ENCODE measurements around the gene MYH7. TPM values are rescaled to one million over a fixed set of nuclear protein-coding genes. Genes with fewer than 3 reads are reported as not detected.
"Not testable (repeated sequence)": the region's sequence is repeated elsewhere in the genome, so short reads cannot be mapped to it uniquely, and the experiment has no call there.

MYH7 gene
- total RNA-seq, 1 donor from 2014 or later, result 0.12 TPM

- no peaks in the 10 kb centered on the region for H3K4me1 ChIP-seq
- no peak for TF ChIP-seq CTCF (IDR thresholded peaks at IDR 0.05)
- ATAC-seq (no peak), DNase-seq (no peak)
- H3K27me3 ChIP-seq, result no peaks in the 10 kb centered on the region
- intact Hi-C loops (cut with DNase I), result no loop called here
- H3K27ac ChIP-seq, result no peak overlapping the region
- no peak overlapping the region for H3K4me3 ChIP-seq
- no peaks in the 10 kb centered on the region for H3K36me3 ChIP-seq
- H3K9me3 ChIP-seq, result no peaks in the 10 kb centered on the region
Measured at GRCh38 chr14:23396781-23397407, 38.6 kb downstream of the MYH7 start.

- ATAC-seq (no peak), DNase-seq (no peak)
- intact Hi-C loops (cut with DNase I), result no loop called here
- H3K27me3 ChIP-seq, result no peaks in the 10 kb centered on the region
- no peaks in the 10 kb centered on the region for H3K36me3 ChIP-seq
- H3K4me3 ChIP-seq, result no peak overlapping the region
- no peaks in the 10 kb centered on the region for H3K4me1 ChIP-seq
- TF ChIP-seq CTCF (IDR thresholded peaks at IDR 0.05), result no peak
- H3K27ac ChIP-seq, result no peak overlapping the region
- H3K9me3 ChIP-seq, result no peaks in the 10 kb centered on the region
Measured at GRCh38 chr14:23396126-23396525, 39.3 kb downstream of the MYH7 start.

- H3K4me3 ChIP-seq, result no peak overlapping the region
- DNase-seq (no peak), ATAC-seq (no peak)
- TF ChIP-seq CTCF (IDR thresholded peaks at IDR 0.05), result no peak
- H3K36me3 ChIP-seq, result no peaks in the 10 kb centered on the region
- H3K27me3 ChIP-seq, result no peaks in the 10 kb centered on the region
- intact Hi-C loops (cut with DNase I), result no loop called here
- H3K9me3 ChIP-seq, result no peaks in the 10 kb centered on the region
- no peaks in the 10 kb centered on the region for H3K4me1 ChIP-seq
- no peak overlapping the region for H3K27ac ChIP-seq
Measured at GRCh38 chr14:23392613-23393012, 42.8 kb downstream of the MYH7 start.

- H3K4me3 ChIP-seq; H3K4me1 ChIP-seq; ATAC-seq; H3K27me3 ChIP-seq; H3K27ac ChIP-seq; H3K36me3 ChIP-seq; intact Hi-C loops (cut with DNase I); H3K9me3 ChIP-seq; DNase-seq: not testable (repeated sequence)
Measured at GRCh38 chr14:23389871-23390270, 45.6 kb downstream of the MYH7 start.

- DNase-seq (no peak), ATAC-seq (no peak)
- intact Hi-C loops (cut with DNase I), result no loop called here
- Histone ChIP-seq H3K4me1 (no peaks in the 10 kb centered on the region), H3K9me3 (no peaks in the 10 kb centered on the region), H3K27me3 (no peaks in the 10 kb centered on the region), H3K36me3 (no peaks in the 10 kb centered on the region), H3K4me3 (no peak overlapping the region), H3K27ac (no peak overlapping the region)
- no peak for TF ChIP-seq CTCF (IDR thresholded peaks at IDR 0.05)
Measured at GRCh38 chr14:23389396-23389795, 46.1 kb downstream of the MYH7 start.

GRCh38 chr14:23388996-23389395, 46.5 kb downstream of the MYH7 start:
- H3K4me3 ChIP-seq, result no peak overlapping the region
- no peaks in the 10 kb centered on the region for H3K4me1 ChIP-seq

More at GRCh38 chr14:23388996-23389395, 46.5 kb downstream of the MYH7 start:
- Histone ChIP-seq H3K36me3 (no peaks in the 10 kb centered on the region), H3K27ac (no peak overlapping the region), H3K27me3 (no peaks in the 10 kb centered on the region), H3K9me3 (no peaks in the 10 kb centered on the region)
- TF ChIP-seq CTCF (IDR thresholded peaks at IDR 0.05), result no peak
- no peak for ATAC-seq
- intact Hi-C loops (cut with DNase I), result no loop called here
- DNase-seq, result no peak

Measured in upper lobe of right lung (tissue), 1 donor.